Testis (tissue), 3 donors: ENCODE data around the gene BMPR1A. TPM values are rescaled to one million over a fixed set of nuclear protein-coding genes. Genes with fewer than 3 reads are reported as not detected.

Experiments
- DNase-seq: peaks from one replicate; pipeline ENCODE4 v3.0.0-alpha.2; 2019
- H3K27ac ChIP-seq, 2 donors: fragments of 200-600 bp; sonication (generic); one replicate each; pipeline ENCODE4 v1.5.1; 2019
- H3K27me3 ChIP-seq: fragments of 200-600 bp; sonication (generic); one replicate; pipeline ENCODE4 v1.5.1; 2019
- H3K36me3 ChIP-seq: fragments of 200-600 bp; sonication (generic); one replicate; pipeline ENCODE4 v1.5.1; 2017; ENCODE audit warnings: low read depth; ENCODE audit errors: missing control alignments
- H3K4me1 ChIP-seq: fragments of 200-600 bp; sonication (generic); one replicate; pipeline ENCODE4 v1.5.1; 2019
- H3K4me3 ChIP-seq, 2 donors: fragments of 200-600 bp; sonication (generic); one replicate each; pipeline ENCODE4 v1.5.1; 2017 to 2019
- H3K9me3 ChIP-seq: fragments of 200-600 bp; sonication (generic); one replicate; pipeline ENCODE4 v1.5.1; 2017
- POLR2A ChIP-seq: fragments of 450-650 bp; IDR thresholded peaks from one replicate; pipeline ENCODE4 v1.6.1; 2017; ENCODE audit warnings: antibody characterized with exemption, mild to moderate bottlenecking, moderate library complexity
- WGBS, 2 donors: methylation state at CpG; one replicate each; pipeline ENCODE4 v1.1.5; 2018; 5-methylcytosine and 5-hydroxymethylcytosine counted together
- intact Hi-C: fragments of 100-400 bp; cut with DNase I; formaldehyde crosslinking; loops from one replicate; pipeline ENCODE4 v1.15.1; 2023; ENCODE audit warnings: low total_unique reads
- polyA plus RNA-seq: library from polyadenylated mRNA; stranded (reverse); fragments of 350-450 nt; fragmentation: Illumina TruSeq; extraction: RNeasy Lipid Tissue Mini Kit (QIAGEN cat#74804); gene quantifications from one replicate; pipeline ENCODE4 v1.2.3, GENCODE V29; 2014; ENCODE audit warnings: low read depth, low replicate concordance; ENCODE audit not compliant: insufficient read depth
- total RNA-seq, 2 donors: library from RNA; depleted of rRNA; stranded (reverse); fragments of >200 nt; gene quantifications; one replicate each; pipeline ENCODE4 v1.2.3, GENCODE V29; 2016
- TF ChIP-seq, protein P1 (sequence below), 3 experiments: fragments of 450-650 bp in 2 of 3; fragments of 200-600 bp in 1 of 3; sonication (generic) in 1 of 3; IDR thresholded peaks; one replicate each; pipeline ENCODE4 v1.5.1; 2016 to 2019; ENCODE audit warnings: antibody characterized with exemption in 3 of 3, mild to moderate bottlenecking in 2 of 3, moderate library complexity in 1 of 3

BMPR1A gene
- total and polyA plus RNA-seq, 3 donors from 2014 or later: 19.5 to 51.1 (median 42.6) TPM

DNA sequence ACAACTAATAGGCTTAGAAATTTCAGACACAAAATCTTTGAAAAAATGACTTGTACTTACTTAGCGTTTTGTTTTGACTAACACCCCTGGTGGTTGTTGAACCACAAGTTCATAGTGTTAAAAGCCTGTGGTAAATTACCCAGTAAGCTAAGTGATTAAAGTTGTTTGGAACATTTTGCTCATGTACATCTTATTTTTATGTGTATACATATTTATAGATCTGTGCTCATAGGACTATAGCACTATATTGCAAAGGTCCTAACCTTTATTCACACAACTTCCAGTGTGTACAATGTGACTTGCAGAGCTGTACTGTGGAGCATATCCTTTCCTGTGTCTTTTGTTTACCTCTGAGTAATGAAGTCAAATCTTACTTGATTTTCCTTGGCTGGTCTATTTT is 79.6 kb downstream of the BMPR1A start:
- intact Hi-C loops: no loop called here
- H3K4me3 ChIP-seq: no peak overlapping the region
- H3K36me3 ChIP-seq: no peaks in the 10 kb centered on the region
- H3K27ac ChIP-seq: no peak overlapping the region
- TF ChIP-seq, protein P1, sequence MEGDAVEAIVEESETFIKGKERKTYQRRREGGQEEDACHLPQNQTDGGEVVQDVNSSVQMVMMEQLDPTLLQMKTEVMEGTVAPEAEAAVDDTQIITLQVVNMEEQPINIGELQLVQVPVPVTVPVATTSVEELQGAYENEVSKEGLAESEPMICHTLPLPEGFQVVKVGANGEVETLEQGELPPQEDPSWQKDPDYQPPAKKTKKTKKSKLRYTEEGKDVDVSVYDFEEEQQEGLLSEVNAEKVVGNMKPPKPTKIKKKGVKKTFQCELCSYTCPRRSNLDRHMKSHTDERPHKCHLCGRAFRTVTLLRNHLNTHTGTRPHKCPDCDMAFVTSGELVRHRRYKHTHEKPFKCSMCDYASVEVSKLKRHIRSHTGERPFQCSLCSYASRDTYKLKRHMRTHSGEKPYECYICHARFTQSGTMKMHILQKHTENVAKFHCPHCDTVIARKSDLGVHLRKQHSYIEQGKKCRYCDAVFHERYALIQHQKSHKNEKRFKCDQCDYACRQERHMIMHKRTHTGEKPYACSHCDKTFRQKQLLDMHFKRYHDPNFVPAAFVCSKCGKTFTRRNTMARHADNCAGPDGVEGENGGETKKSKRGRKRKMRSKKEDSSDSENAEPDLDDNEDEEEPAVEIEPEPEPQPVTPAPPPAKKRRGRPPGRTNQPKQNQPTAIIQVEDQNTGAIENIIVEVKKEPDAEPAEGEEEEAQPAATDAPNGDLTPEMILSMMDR (IDR thresholded peaks at IDR 0.05): no peak
- DNase-seq: no peak
- H3K27me3 ChIP-seq: no peaks in the 10 kb centered on the region
- 62 to 66% methylated on average over 1 of the region's 1 CpG for WGBS, 2 donors
- peaks cover 13% of the 10 kb centered on the region for H3K4me1 ChIP-seq
- H3K9me3 ChIP-seq: no peaks in the 10 kb centered on the region

DNA sequence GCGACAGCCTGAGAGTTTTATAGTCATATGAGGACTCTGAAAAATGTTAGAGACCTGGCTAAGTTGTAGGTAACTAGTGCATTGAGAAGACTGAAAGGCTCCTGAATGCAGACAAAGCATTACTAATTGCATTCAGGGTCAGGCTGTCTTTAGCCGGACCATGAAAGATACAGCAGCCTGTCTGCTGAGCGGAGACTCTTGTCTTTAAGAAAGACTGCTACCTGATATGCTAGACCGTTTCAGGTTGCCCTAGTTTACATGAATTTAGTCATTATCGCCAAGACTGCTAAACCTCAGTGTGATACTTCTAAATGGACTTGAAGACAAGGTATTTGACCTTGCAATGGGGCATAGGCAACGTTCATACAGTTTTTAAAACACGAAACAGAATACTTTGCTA is 81.2 kb downstream of the BMPR1A start:
- no peak for DNase-seq
- Histone ChIP-seq H3K9me3 (no peaks in the 10 kb centered on the region), H3K4me1 (peaks cover 13% of the 10 kb centered on the region), H3K27ac (no peak overlapping the region), H3K4me3 (no peak overlapping the region), H3K27me3 (no peaks in the 10 kb centered on the region), H3K36me3 (no peaks in the 10 kb centered on the region)
- WGBS, 2 donors: 71 to 76% methylated on average over 7 of the region's 7 CpGs
- no peak for TF ChIP-seq POLR2A
- TF ChIP-seq, protein P1 (IDR thresholded peaks at IDR 0.05): no peak
- intact Hi-C loops: no loop called here

DNA sequence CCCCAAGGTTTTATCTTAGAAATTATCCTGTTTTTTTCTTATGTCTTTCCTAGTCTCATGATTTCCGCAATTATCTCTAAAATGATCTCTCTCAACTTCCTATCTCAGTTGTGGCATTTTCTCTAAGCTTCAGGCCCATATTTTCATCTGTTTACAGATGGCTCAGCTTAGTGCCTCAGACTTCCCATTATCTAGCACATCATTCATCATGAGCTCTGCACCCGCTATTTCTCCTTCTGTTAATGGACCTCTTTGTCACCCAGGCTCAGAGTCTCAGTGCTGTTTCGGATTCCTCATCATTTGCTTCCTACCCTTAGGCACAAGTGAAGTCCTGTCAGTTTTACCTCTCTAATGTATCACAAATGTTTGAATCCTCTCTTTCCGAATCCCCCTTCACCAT is 84.1 kb downstream of the BMPR1A start:
- 88 to 96% methylated on average over 4 of the region's 4 CpGs for WGBS, 2 donors
- intact Hi-C loops: no loop called here
- no peak overlapping the region for H3K27ac ChIP-seq
- no peaks in the 10 kb centered on the region for H3K9me3 ChIP-seq
- peaks cover 4% of the 10 kb centered on the region for H3K4me1 ChIP-seq
- DNase-seq: no peak
- no peaks in the 10 kb centered on the region for H3K27me3 ChIP-seq
- TF ChIP-seq, protein P1 (IDR thresholded peaks at IDR 0.05): no peak
- TF ChIP-seq POLR2A: no peak
- no peaks in the 10 kb centered on the region for H3K36me3 ChIP-seq
- H3K4me3 ChIP-seq: no peak overlapping the region

DNA sequence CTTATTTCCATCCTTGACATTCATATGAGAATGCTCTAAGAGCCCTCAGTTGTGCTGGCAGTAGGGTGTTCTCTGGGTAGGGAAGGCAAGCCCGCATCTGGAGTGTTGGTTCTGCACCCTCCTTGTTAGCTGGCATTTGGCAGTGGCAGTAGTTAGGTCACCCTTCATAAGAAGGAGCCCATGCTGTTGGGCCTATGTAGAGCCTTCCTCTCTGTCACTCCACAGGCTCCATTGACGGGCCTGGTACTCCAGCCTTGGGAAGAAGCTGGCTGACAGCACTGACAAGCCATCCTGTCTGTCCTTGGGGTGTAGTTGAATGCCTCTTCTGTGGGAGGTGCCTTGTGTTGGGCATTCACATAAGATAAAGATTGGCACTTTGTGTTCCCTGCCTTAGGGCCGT is 89.7 kb downstream of the BMPR1A start:
- Histone ChIP-seq H3K27ac (no peak overlapping the region), H3K36me3 (no peaks in the 10 kb centered on the region), H3K4me3 (no peak overlapping the region), H3K27me3 (no peaks in the 10 kb centered on the region), H3K9me3 (no peaks in the 10 kb centered on the region), H3K4me1 (no peaks in the 10 kb centered on the region)
- intact Hi-C loops: no loop called here
- TF ChIP-seq POLR2A: no peak
- TF ChIP-seq, protein P1 (IDR thresholded peaks at IDR 0.05): no peak
- peak; percentile 58 for DNase-seq
- WGBS, 2 donors: 86% methylated on average over 3 of the region's 3 CpGs

DNA sequence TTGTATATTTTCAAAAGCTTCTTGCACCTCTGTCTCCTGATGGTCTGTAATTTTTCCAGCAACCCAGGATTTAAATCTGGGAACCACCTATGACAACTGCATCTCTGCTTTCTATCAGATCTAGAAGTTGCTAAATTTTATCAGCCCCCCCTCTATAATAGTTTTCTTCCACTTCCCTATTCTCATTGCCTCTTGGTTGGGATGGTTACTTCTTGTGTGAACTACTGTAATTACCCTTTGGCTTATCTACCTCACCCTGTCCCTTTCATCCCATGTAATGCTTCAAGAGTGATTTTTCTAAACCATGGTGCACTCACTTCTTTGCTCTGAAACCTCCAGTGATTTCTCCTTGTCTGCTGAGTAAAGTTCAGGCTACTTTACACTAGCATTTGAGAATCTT is 92.3 kb downstream of the BMPR1A start:
- no peaks in the 10 kb centered on the region for H3K36me3 ChIP-seq
- H3K27me3 ChIP-seq: no peaks in the 10 kb centered on the region
- H3K4me1 ChIP-seq: no peaks in the 10 kb centered on the region
- no peak for DNase-seq
- peak overlapping the region in 1 of 2 donors; percentile 21 for H3K27ac ChIP-seq
- no peaks in the 10 kb centered on the region for H3K9me3 ChIP-seq
- intact Hi-C loops: no loop called here
- TF ChIP-seq, protein P1 (IDR thresholded peaks at IDR 0.05): no peak
- no peak for TF ChIP-seq POLR2A
- H3K4me3 ChIP-seq: no peak overlapping the region
